SU-DHL-6 (cell line): ENCODE measurements around the gene TXNDC11.

Experiments used
- H2AFZ ChIP-seq: fragments of 200-600 bp; sonication (generic); 2 replicates; pipeline ENCODE4 v1.6.1; 2014; ENCODE audit warnings: low read depth, mild to moderate bottlenecking, moderate library complexity, mixed read lengths, antibody characterized with exemption, low read length; ENCODE audit not compliant: severe bottlenecking
- H3F3A ChIP-seq: fragments of 200-600 bp; shearing (Covaris generic); 2 replicates; pipeline ENCODE4 v1.6.0; 2016; ENCODE audit warnings: antibody characterized with exemption, mild to moderate bottlenecking; ENCODE audit not compliant: insufficient read depth
- H3K27ac ChIP-seq: fragments of 200-600 bp; sonication (generic); 2 replicates; pipeline ENCODE4 v1.5.1; 2016; ENCODE audit warnings: low read depth, mild to moderate bottlenecking, low read length, moderate library complexity, mixed read lengths
- H3K27me3 ChIP-seq: fragments of 200-600 bp; sonication (generic), shearing (Covaris generic); 2 replicates; pipeline ENCODE4 v1.6.0; 2014; ENCODE audit warnings: mild to moderate bottlenecking, low read length
- H3K36me3 ChIP-seq: fragments of 200-600 bp; sonication (generic); 2 replicates; pipeline ENCODE4 v1.6.1; 2014; ENCODE audit warnings: mild to moderate bottlenecking, low read length, mixed read lengths
- H3K4me2 ChIP-seq: fragments of 300-600, 200-600 bp; shearing (Covaris generic), sonication (generic); 2 replicates; pipeline ENCODE4 v1.6.0; 2014; ENCODE audit warnings: low read length, low read depth, mild to moderate bottlenecking; ENCODE audit not compliant: poor library complexity, severe bottlenecking
- H3K4me3 ChIP-seq: fragments of 200-600 bp; sonication (generic); 2 replicates; pipeline ENCODE4 v1.5.1; 2014; ENCODE audit warnings: antibody characterized with exemption, low read length, mild to moderate bottlenecking, mixed read lengths; ENCODE audit not compliant: insufficient read depth, poor library complexity, severe bottlenecking
- H3K79me2 ChIP-seq: fragments of 200-600 bp; sonication (generic); 2 replicates; pipeline ENCODE4 v1.6.1; 2014; ENCODE audit warnings: mild to moderate bottlenecking, low read length, moderate library complexity; ENCODE audit not compliant: insufficient read depth
- H3K9ac ChIP-seq: fragments of 200-600 bp; sonication (generic); 2 replicates; pipeline ENCODE4 v1.7.0; 2014; ENCODE audit warnings: mild to moderate bottlenecking, low read length
- H3K9me2 ChIP-seq: fragments of 200-600 bp; sonication (generic); replicated peaks from 2 replicates; pipeline ENCODE4 v1.6.1; 2014; ENCODE audit warnings: low read length; ENCODE audit not compliant: insufficient read depth
- H3K9me3 ChIP-seq: fragments of 200-600 bp; sonication (generic); 2 replicates; pipeline ENCODE4 v1.6.1; 2014; ENCODE audit warnings: low read length, mixed read lengths; ENCODE audit not compliant: insufficient read depth
- H4K20me1 ChIP-seq: fragments of 200-600 bp; sonication (generic); 2 replicates; pipeline ENCODE4 v1.6.1; 2014; ENCODE audit warnings: low read depth, mild to moderate bottlenecking, antibody characterized with exemption, low read length, moderate library complexity, mixed read lengths
- EZH2phosphoT487 ChIP-seq: fragments of 200-600 bp; sonication (generic), shearing (Covaris generic); conservative IDR thresholded peaks from 2 replicates; pipeline ENCODE4 v1.6.1; 2018; ENCODE audit warnings: mild to moderate bottlenecking, antibody characterized with exemption, low read length, moderate library complexity, mixed read lengths
- TF ChIP-seq, protein P1 (sequence below): fragments of 200-600 bp; sonication (generic); IDR thresholded peaks from one replicate; pipeline ENCODE4 v1.5.1; 2017; ENCODE audit warnings: antibody characterized with exemption, mild to moderate bottlenecking, low read length, moderate library complexity; ENCODE audit not compliant: insufficient read depth, poor library complexity, severe bottlenecking

The TXNDC11 gene

GRCh38 chr16:11660565-11660964, 82.1 kb downstream of the TXNDC11 start:
- no peak overlapping the region for H3K27ac ChIP-seq
- H4K20me1 ChIP-seq, result no peaks in the 10 kb centered on the region
- TF ChIP-seq, protein P1, sequence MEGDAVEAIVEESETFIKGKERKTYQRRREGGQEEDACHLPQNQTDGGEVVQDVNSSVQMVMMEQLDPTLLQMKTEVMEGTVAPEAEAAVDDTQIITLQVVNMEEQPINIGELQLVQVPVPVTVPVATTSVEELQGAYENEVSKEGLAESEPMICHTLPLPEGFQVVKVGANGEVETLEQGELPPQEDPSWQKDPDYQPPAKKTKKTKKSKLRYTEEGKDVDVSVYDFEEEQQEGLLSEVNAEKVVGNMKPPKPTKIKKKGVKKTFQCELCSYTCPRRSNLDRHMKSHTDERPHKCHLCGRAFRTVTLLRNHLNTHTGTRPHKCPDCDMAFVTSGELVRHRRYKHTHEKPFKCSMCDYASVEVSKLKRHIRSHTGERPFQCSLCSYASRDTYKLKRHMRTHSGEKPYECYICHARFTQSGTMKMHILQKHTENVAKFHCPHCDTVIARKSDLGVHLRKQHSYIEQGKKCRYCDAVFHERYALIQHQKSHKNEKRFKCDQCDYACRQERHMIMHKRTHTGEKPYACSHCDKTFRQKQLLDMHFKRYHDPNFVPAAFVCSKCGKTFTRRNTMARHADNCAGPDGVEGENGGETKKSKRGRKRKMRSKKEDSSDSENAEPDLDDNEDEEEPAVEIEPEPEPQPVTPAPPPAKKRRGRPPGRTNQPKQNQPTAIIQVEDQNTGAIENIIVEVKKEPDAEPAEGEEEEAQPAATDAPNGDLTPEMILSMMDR, result no peak
- TF ChIP-seq EZH2phosphoT487, result no peak
- H3K9ac ChIP-seq, result no peak overlapping the region
- no peaks in the 10 kb centered on the region for H3K9me2 ChIP-seq
- no peak overlapping the region for H3K4me3 ChIP-seq
- H3K9me3 ChIP-seq, result no peaks in the 10 kb centered on the region
- no peaks in the 10 kb centered on the region for H3K36me3 ChIP-seq
- no peak overlapping the region for H3K4me2 ChIP-seq
- H2AFZ ChIP-seq, result no peak overlapping the region
- no peaks in the 10 kb centered on the region for H3K79me2 ChIP-seq
- no peaks in the 10 kb centered on the region for H3K27me3 ChIP-seq
- no peaks in the 10 kb centered on the region for H3F3A ChIP-seq

GRCh38 chr16:11658896-11659708, 83.6 kb downstream of the TXNDC11 start:
- Histone ChIP-seq H3K9me3 (no peaks in the 10 kb centered on the region), H2AFZ (no peak overlapping the region), H3K4me2 (no peak overlapping the region), H3K4me3 (no peak overlapping the region), H3K27me3 (no peaks in the 10 kb centered on the region), H3K9ac (no peak overlapping the region), H3K27ac (no peak overlapping the region), H4K20me1 (no peaks in the 10 kb centered on the region), H3K9me2 (no peaks in the 10 kb centered on the region), H3K36me3 (no peaks in the 10 kb centered on the region), H3K79me2 (no peaks in the 10 kb centered on the region), H3F3A (no peaks in the 10 kb centered on the region)
- TF ChIP-seq, protein P1, result no peak
- TF ChIP-seq EZH2phosphoT487, result no peak

DNA sequence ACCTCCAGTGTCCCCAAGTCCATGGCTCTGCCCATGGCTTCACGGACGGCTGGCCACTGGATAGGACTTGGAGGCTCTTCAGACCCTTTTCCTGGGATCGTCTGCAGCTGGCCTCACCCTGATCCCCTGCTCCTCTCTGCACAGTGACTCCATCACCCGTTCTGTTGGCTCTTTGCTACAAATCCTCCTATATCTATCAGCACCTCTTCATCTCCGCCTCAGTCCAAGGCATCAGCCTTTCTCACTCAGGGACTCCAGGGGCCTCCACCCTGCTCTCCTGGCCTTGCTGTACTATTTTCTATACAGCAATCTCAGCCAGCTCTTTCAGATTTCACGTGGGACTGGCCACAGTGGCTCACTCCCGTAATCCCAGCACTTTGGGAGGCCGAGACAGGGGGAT, 85.1 kb downstream of the TXNDC11 start:
- no peak for TF ChIP-seq EZH2phosphoT487
- TF ChIP-seq, protein P1, result no peak
- H2AFZ ChIP-seq, result no peak overlapping the region
- no peaks in the 10 kb centered on the region for H3F3A ChIP-seq
- H3K27me3 ChIP-seq, result no peaks in the 10 kb centered on the region
- H3K9ac ChIP-seq, result no peak overlapping the region
- no peak overlapping the region for H3K4me3 ChIP-seq
- no peaks in the 10 kb centered on the region for H3K36me3 ChIP-seq
- no peak overlapping the region for H3K4me2 ChIP-seq
- H3K9me3 ChIP-seq, result no peaks in the 10 kb centered on the region
- no peaks in the 10 kb centered on the region for H3K9me2 ChIP-seq
- no peaks in the 10 kb centered on the region for H4K20me1 ChIP-seq
- H3K79me2 ChIP-seq, result no peaks in the 10 kb centered on the region
- H3K27ac ChIP-seq, result no peak overlapping the region
